NCI-H1436 (cell line): ENCODE data around the gene S1PR3.
"Not testable (repeated sequence)": the region's sequence is repeated elsewhere in the genome, so short reads cannot be mapped to it uniquely, and the experiment has no call there.

Experiments
- DNase-seq: peaks from one replicate; lab custom pipeline; 2025; lab: John Stamatoyannopoulos, UW

Gene S1PR3

GRCh38 chr9:88991066-88992034 is at the start of gene S1PR3:
Gene S1PR3, plus strand, starts transcription at chr9:88991468. Its CDS starts 9,733 bp downstream, at chr9:89001201.
- no peak for DNase-seq

- DNase-seq, result not testable (repeated sequence)
Observed at GRCh38 chr9:88941586-88941985, 49.7 kb upstream of the S1PR3 start.

- DNase-seq, result no peak
Observed at GRCh38 chr9:88942411-88942810, 48.9 kb upstream of the S1PR3 start.

GRCh38 chr9:88945636-88946333 is 45.5 kb upstream of the S1PR3 start:
- no peak for DNase-seq

- DNase-seq, result no peak
Observed at GRCh38 chr9:88947581-88948573, 43.4 kb upstream of the S1PR3 start.

GRCh38 chr9:88949425-88949824 is 41.8 kb upstream of the S1PR3 start:
- DNase-seq, result no peak

GRCh38 chr9:88949961-88950340 is 41.3 kb upstream of the S1PR3 start:
- DNase-seq, result no peak

- DNase-seq, result no peak
Observed at GRCh38 chr9:88950341-88951154, 40.7 kb upstream of the S1PR3 start.

GRCh38 chr9:88951155-88951542 is 40.1 kb upstream of the S1PR3 start:
- DNase-seq, result no peak

GRCh38 chr9:88952086-88952615 is 39.1 kb upstream of the S1PR3 start:
- DNase-seq, result no peak

GRCh38 chr9:88952976-88953375 is 38.3 kb upstream of the S1PR3 start:
- no peak for DNase-seq

- no peak for DNase-seq
Observed at GRCh38 chr9:88953381-88954029, 37.8 kb upstream of the S1PR3 start.

- no peak for DNase-seq
Observed at GRCh38 chr9:88954066-88954465, 37.2 kb upstream of the S1PR3 start.

GRCh38 chr9:88957526-88957925 is 33.7 kb upstream of the S1PR3 start:
- DNase-seq, result no peak

- DNase-seq, result no peak
Observed at GRCh38 chr9:88959727-88960469, 31.4 kb upstream of the S1PR3 start.

GRCh38 chr9:88960632-88961031 is 30.6 kb upstream of the S1PR3 start:
- DNase-seq, result no peak

GRCh38 chr9:88965473-88965872 is 25.8 kb upstream of the S1PR3 start:
- no peak for DNase-seq

GRCh38 chr9:88966894-88967676 is 24.2 kb upstream of the S1PR3 start:
- no peak for DNase-seq

GRCh38 chr9:88968799-88969198 is 22.5 kb upstream of the S1PR3 start:
- no peak for DNase-seq
